Epithelial cell of esophagus (primary cell): ENCODE measurements around the gene BAZ1A.

Experiments
- DNase-seq: peaks from one replicate; pipeline ENCODE4 v3.0.0; 2010; ENCODE audit warnings: low read depth
- H3K4me3 ChIP-seq: 2 replicates; pipeline ENCODE4 v1.5.1; 2011; ENCODE audit warnings: mild to moderate bottlenecking, low read length, control low read depth
- CTCF ChIP-seq: IDR thresholded peaks from 2 replicates; pipeline ENCODE4 v1.5.1; 2011; ENCODE audit warnings: low read depth, mild to moderate bottlenecking, low read length, control low read depth, inconsistent platforms; ENCODE audit not compliant: insufficient read depth; ENCODE audit errors: missing control alignments

BAZ1A gene

GRCh38 chr14:34733245-34733644 lies 141.9 kb downstream of the BAZ1A start:
- no peak overlapping the region for H3K4me3 ChIP-seq
- TF ChIP-seq CTCF = no peak
- peak; percentile 78 for DNase-seq

GRCh38 chr14:34732802-34733201 lies 142.4 kb downstream of the BAZ1A start:
- no peak for TF ChIP-seq CTCF
- DNase-seq = no peak
- no peak overlapping the region for H3K4me3 ChIP-seq

- no peak for DNase-seq
- no peak for TF ChIP-seq CTCF
- no peak overlapping the region for H3K4me3 ChIP-seq
Measured at GRCh38 chr14:34723867-34724266, 151.3 kb downstream of the BAZ1A start.

- peak; percentile 57 for DNase-seq
- no peak overlapping the region for H3K4me3 ChIP-seq
- TF ChIP-seq CTCF = peak; percentile 81
Measured at GRCh38 chr14:34722723-34723545, 152.2 kb downstream of the BAZ1A start.

- H3K4me3 ChIP-seq = no peak overlapping the region
- no peak for TF ChIP-seq CTCF
- DNase-seq = no peak
Measured at GRCh38 chr14:34721129-34721528, 154.0 kb downstream of the BAZ1A start.

GRCh38 chr14:34718750-34719304 lies 156.3 kb downstream of the BAZ1A start:
- DNase-seq = no peak
- H3K4me3 ChIP-seq = no peak overlapping the region
- TF ChIP-seq CTCF = no peak
